NCI-H1092 (cell line): ENCODE measurements around the gene CD34.
"Not testable (repeated sequence)": the region's sequence is repeated elsewhere in the genome, so short reads cannot be mapped to it uniquely, and the experiment has no call there.

Experiments used
- DNase-seq: peaks from one replicate; lab custom pipeline; 2025; lab: John Stamatoyannopoulos, UW

The CD34 gene

GRCh38 chr1:207926984-207927383 lies 16.1 kb upstream of the CD34 start:
- no peak for DNase-seq

- DNase-seq: not testable (repeated sequence)
These were observed 15.0 kb upstream of the CD34 start for GRCh38 chr1:207925969-207926368.

GRCh38 chr1:207925210-207925609 lies 14.3 kb upstream of the CD34 start:
- DNase-seq: no peak

DNA sequence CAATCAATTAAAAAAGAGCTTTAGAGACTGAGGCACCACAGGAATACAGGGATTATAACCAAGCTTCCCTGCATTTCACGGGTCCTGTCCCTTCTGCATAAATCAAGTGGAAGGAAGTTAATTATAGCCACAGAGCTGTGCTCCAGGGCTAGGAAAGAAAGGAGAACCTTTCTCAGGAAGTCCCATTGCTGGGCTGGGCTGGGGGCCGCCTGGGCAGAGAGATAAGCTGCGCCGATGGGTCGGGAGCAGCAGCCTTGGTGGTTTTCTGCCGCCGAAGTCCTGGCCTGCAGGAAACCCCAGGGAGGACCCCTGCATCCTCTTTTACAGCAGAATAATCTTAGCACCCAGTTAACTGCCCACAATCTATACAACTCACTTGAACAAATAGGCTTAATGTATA lies 12.6 kb upstream of the CD34 start:
- no peak for DNase-seq

GRCh38 chr1:207923121-207923520 lies 12.2 kb upstream of the CD34 start:
- DNase-seq: no peak

DNA sequence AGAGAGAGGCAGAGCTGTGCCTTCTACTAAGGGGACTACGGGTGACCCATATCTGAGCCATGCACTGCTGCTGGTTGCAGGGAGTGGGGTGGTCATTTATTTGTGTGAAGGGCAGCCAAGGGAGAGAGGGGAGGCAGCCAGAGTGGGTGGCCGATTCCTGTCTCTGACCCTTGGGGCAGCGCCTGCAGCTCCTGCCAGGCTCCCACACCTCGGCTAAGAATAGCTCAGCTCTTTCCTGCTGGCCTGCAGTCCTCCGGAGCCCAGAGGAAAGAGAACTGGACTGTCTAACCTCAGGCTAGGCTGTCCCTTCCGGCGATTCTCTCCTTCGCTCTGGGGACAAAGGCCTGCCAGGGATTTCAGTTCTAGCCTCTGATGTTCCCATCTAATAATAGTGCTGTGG lies 11.6 kb upstream of the CD34 start:
- no peak for DNase-seq

- no peak for DNase-seq
These were observed 10.4 kb upstream of the CD34 start for GRCh38 chr1:207921321-207921720.

DNA sequence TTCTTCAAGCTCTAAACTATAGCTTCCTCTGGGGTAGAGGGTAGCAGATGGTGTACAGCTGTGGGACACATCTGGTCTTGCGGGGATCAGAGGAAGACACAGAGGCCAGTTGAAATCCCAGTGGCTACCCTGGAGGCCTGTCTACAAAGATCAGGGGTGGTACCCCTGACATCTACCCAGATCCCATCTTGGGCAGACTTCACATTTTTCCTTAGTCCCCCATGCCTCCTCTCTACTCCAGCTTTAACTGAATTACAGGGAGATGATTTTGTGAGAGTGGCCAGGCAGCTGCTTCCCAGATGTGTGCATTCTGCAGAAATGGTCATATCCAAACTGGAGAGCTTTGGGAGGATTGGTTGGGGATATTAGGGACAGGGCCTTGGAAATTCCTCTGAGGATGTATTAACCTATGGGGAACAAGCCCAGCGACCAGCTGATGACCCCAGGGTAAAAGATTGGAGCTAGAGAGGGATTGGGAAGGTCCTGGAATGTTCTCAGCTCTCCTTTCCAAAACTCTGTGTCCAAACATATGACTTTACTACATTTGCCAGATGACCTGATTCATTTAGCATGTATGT lies 9.6 kb upstream of the CD34 start:
- DNase-seq: no peak

DNA sequence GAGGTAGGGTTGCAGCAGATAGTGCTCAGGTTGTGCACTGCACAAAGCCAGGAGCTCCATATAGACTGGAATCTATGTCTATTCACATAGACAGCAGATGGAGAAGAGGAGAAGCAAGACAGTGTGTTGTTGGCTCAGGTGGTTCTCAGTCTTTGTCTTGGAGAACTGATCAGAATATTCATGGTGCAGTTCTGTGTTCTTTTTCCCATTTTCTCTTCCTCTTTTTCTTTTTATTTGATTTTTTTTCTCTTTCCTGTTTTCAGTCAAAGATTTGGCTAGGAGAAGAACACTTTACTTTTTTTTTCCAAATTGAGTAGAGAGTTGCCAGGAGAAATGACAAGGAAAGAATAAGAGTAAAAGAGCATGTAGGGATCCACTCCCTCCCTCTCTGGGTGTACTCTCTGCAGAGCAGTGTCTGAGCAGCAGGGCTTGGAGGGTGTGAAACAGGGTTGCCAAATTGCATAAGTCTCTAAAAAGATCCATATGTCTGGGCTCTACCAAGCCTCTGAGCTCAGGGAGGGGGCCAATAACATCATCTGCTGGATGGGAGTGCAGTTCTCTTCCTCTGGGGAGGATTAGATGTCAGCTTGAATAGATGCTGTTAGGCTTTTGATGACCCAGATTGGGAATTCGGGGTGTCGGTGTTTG lies 8.7 kb upstream of the CD34 start:
- no peak for DNase-seq

DNA sequence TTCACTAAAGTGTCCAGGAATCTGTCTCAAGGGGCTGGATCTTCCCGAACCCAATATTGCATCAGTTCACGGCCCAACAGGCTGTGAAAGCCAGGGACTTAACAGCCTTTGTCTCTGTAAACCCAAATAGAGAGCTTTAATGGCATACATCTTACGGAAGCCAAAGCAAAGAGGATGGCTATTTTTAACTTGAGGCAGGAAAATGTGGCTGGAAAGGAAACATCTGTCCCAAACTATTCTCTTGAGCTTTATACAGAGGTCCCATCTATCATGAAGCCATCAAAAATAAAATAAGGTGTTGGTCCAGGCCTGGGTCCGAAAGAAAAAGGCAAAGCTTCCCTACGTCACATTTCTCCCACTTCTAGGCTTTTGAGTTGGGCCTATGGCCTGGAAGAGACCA lies 7.7 kb upstream of the CD34 start:
- no peak for DNase-seq

GRCh38 chr1:207918011-207918410 lies 7.1 kb upstream of the CD34 start:
- no peak for DNase-seq

GRCh38 chr1:207917080-207917479 lies 6.2 kb upstream of the CD34 start:
- DNase-seq: no peak

- DNase-seq: no peak
These were observed 3.0 kb upstream of the CD34 start for GRCh38 chr1:207913951-207914350.

DNA sequence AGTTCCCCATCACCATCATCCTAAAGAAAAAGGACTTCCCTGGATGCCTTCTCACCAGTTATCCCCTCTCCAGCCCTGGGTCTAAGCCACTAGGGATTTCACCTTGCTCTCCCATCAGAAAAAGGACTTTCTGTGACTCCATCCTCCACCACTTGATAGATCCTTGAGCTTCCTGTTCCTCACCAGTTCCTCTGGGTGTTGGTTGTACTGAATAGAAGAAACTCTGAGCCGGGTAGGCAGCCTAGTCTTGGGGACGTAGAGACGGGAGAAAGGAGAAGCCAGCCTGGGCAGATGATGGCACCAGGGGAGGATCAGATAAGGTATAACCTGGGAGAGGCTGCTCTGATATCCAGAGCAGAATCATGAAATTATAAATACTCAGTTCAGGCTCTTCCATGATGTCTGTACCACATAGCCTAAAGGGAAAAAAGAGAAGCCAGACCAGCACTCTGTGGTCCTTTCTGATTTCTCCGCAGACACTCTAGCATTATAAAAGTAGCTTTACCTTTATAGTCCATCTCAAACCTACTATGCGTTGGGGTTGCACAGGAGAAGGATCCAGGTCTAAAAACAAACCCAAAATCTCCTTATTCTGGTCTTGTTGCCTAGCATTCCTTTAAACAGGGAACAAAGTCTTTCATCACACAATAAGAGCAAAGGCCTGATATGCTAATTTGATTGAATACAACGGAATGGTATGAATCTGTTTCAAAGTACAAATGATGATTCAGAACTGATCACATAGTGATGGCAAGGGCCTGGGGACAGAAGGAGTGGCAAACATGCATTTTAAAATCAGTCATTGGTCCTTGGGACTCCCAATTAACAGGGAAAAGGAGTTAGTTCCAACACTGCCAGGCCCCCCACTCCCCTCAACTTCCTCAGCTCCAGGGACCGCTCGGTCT lies 1.2 kb upstream of the CD34 start:
- DNase-seq: no peak

- DNase-seq: no peak
These were observed 1.2 kb downstream of the CD34 start for GRCh38 chr1:207909687-207910086.

- DNase-seq: no peak
These were observed 2.7 kb downstream of the CD34 start for GRCh38 chr1:207908107-207908734.

- no peak for DNase-seq
These were observed 6.5 kb downstream of the CD34 start for GRCh38 chr1:207904391-207904790.

GRCh38 chr1:207903767-207904166 lies 7.2 kb downstream of the CD34 start:
- DNase-seq: no peak

- no peak for DNase-seq
These were observed 7.9 kb downstream of the CD34 start for GRCh38 chr1:207903053-207903452.

DNA sequence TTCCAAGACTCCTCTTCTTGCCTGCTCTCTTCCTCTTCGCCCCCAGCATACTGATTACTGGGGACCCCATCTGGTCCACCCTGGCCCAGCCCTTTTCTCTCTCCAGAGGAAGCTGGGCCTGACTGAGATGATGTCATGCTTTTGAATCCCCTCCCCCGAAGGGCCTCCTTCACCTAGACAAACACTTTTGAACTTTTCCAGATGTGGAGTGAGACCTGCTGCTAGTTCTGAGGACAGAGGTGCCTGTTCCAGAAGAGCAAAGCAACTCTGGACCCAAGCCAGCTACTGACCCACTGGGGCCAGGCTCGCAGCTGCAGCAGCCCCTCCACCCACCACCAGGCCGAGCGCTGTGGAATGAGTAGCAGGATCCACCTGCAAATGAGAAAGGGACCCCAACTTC lies 8.4 kb downstream of the CD34 start:
- DNase-seq: no peak

DNA sequence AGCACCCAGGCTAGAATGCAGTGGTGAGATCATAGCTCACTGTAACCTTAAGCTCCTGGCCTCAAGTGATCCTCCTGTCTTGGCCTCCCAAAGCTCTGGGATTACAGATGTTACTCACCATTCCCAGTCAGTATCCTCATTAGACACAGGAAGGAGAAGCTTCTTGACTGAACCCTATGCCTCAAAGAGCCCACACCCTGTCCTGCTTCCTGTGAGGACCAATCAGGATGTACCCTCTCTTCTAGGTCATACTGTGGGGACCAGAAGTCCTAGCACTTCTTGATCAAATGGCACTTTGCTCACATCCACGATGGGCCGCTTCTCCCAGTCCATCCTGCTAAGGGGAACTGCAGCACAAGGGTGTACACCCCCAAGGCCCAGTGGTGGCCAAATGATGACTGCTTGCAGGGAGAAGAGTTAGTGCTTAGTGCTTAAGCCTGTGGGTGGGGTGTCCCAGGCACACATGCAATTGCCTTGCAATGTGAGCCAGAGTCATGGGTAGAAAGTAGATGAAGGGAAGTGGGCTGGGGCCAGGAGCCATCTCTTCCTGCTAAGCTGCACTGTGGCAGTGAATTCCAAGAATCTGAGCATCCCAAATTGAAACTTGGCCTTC lies 9.8 kb downstream of the CD34 start:
- DNase-seq: no peak

- no peak for DNase-seq
These were observed 12.1 kb downstream of the CD34 start for GRCh38 chr1:207898836-207899235.
